HepG2 (cell line): ENCODE results near the gene SYVN1. TPM values are rescaled to one million over a fixed set of nuclear protein-coding genes. Genes with fewer than 3 reads are reported as not detected.

Experiments used
- AFF4 ChIP-seq: sonication (generic); formaldehyde crosslinking; IDR thresholded peaks from 2 replicates; pipeline ENCODE4 v1.4.0; 2020; ENCODE audit warnings: missing genetic modification reagents
- BHLHE40 ChIP-seq: IDR thresholded peaks from 2 replicates; pipeline ENCODE4 v1.6.1; 2011; ENCODE audit warnings: low read length, improper control_type of control experiment
- HOXA5 ChIP-seq: sonication (generic); formaldehyde crosslinking; IDR thresholded peaks from 2 replicates; pipeline ENCODE4 v1.4.0; 2020; ENCODE audit warnings: missing genetic modification reagents
- PCBP2 ChIP-seq: fragments of 200-400 bp; formaldehyde crosslinking; optimal IDR thresholded peaks from 2 replicates; pipeline ENCODE3; 2018; ENCODE audit warnings: low read length, low read depth; ENCODE audit not compliant: poor library complexity, severe bottlenecking
- PHF5A ChIP-seq: IDR thresholded peaks from one replicate; pipeline ENCODE4 v1.6.1; 2018; ENCODE audit warnings: low read depth, missing genetic modification reagents; ENCODE audit not compliant: unreplicated experiment
- PRMT3 ChIP-seq: sonication (generic); formaldehyde crosslinking; IDR thresholded peaks from 2 replicates; pipeline ENCODE4 v1.8.1; 2022; ENCODE audit warnings: low read depth, mild to moderate bottlenecking, moderate library complexity, missing genetic modification reagents, borderline replicate concordance
- SUZ12 ChIP-seq: fragments of 150-350 bp; IDR thresholded peaks from 2 replicates; pipeline ENCODE4 v1.6.1; 2014; ENCODE audit warnings: low read depth, low read length
- TFAP4 ChIP-seq: sonication (generic); IDR thresholded peaks from 2 replicates; pipeline ENCODE4 v1.6.1; 2016; ENCODE audit warnings: low read depth, borderline replicate concordance
- ZNF20 ChIP-seq: sonication (generic); formaldehyde crosslinking; IDR thresholded peaks from 2 replicates; pipeline ENCODE4 v1.4.0; 2020; ENCODE audit warnings: mild to moderate bottlenecking, moderate library complexity, missing genetic modification reagents
- ZNF556 ChIP-seq: sonication (generic); formaldehyde crosslinking; IDR thresholded peaks from 2 replicates; pipeline ENCODE4 v1.4.0; 2020; ENCODE audit warnings: mild to moderate bottlenecking, missing genetic modification reagents, borderline replicate concordance
- ZNF562 ChIP-seq: sonication (generic); formaldehyde crosslinking; IDR thresholded peaks from 2 replicates; pipeline ENCODE4 v1.8.0; 2022; ENCODE audit warnings: missing genetic modification reagents, borderline replicate concordance
- ZNF598 ChIP-seq: sonication (generic); formaldehyde crosslinking; IDR thresholded peaks from 2 replicates; pipeline ENCODE4 v1.5.1; 2020; ENCODE audit warnings: mild to moderate bottlenecking, missing genetic modification reagents, borderline replicate concordance
- ZNF790 ChIP-seq: sonication (generic); formaldehyde crosslinking; IDR thresholded peaks from 2 replicates; pipeline ENCODE4 v1.8.0; 2022; ENCODE audit warnings: missing genetic modification reagents, mild to moderate bottlenecking, borderline replicate concordance
- polyA plus RNA-seq, 8 experiments: library from polyadenylated mRNA; depleted of rRNA in 3 of 8; stranded (reverse) in 7 of 8; unstranded in 1 of 8; fragments of >200 nt; fragmentation: Illumina TruSeq in 4 of 8; extraction: Trizol in 4 of 8; gene quantifications; 2 replicates each; pipeline versions ENCODE4 v1.2.1 to v1.2.3, GENCODE V29; 2011 to 2016; ENCODE audit warnings: low read depth in 4 of 8, missing spikeins in 1 of 8, mixed read lengths in 1 of 8; ENCODE audit not compliant: insufficient read depth in 1 of 8
- total RNA-seq, 5 experiments: library from RNA; depleted of rRNA; stranded (reverse); fragments of >200 nt; fragmentation: Illumina TruSeq; extraction: Trizol; gene quantifications; 2 replicates each; pipeline ENCODE4 v1.2.3, GENCODE V29; 2016; ENCODE audit warnings: low read depth in 1 of 5
- TF ChIP-seq, protein P1 (sequence below): sonication (generic); formaldehyde crosslinking; IDR thresholded peaks from 2 replicates; pipeline ENCODE4 v1.4.0; 2020; ENCODE audit warnings: missing genetic modification reagents
- TF ChIP-seq, protein P2 (sequence below): sonication (generic); formaldehyde crosslinking; IDR thresholded peaks from 2 replicates; pipeline ENCODE4 v1.5.0; 2020; ENCODE audit warnings: mild to moderate bottlenecking, missing genetic modification reagents, borderline replicate concordance
- TF ChIP-seq, protein P3 (sequence below): sonication (generic); formaldehyde crosslinking; IDR thresholded peaks from 2 replicates; pipeline ENCODE4 v1.4.0; 2020; ENCODE audit warnings: missing genetic modification reagents
- TF ChIP-seq, protein P4 (sequence below): IDR thresholded peaks from 2 replicates; pipeline ENCODE4 v1.6.1; 2016; ENCODE audit warnings: low read depth
- TF ChIP-seq, protein P5 (sequence below), 2 experiments: fragments of 450-650 bp in 1 of 2; sonication (generic) in 1 of 2; formaldehyde crosslinking; IDR thresholded peaks; 2 replicates each; pipeline versions ENCODE4 v1.5.0 to v1.8.0; 2020 to 2022; ENCODE audit warnings: mild to moderate bottlenecking in 1 of 2, missing genetic modification reagents in 1 of 2

Gene SYVN1
- total and polyA plus RNA-seq, 2 of the 13 experiments (the other 11 are each of a cell fraction or from before 2014, with no cell fraction given): 10.3 to 22.5 TPM

- no peak for TF ChIP-seq TFAP4
- TF ChIP-seq HOXA5 (CRISPR knock-in tag): peak; percentile 22; the same call in 1 of the 2 replicates
- TF ChIP-seq, protein P1, sequence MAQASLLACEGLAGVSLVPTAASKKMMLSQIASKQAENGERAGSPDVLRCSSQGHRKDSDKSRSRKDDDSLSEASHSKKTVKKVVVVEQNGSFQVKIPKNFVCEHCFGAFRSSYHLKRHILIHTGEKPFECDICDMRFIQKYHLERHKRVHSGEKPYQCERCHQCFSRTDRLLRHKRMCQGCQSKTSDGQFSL (CRISPR knock-in tag): peak; percentile 31; the same call in 1 of the 2 replicates
- TF ChIP-seq BHLHE40: no peak
- TF ChIP-seq, protein P2, sequence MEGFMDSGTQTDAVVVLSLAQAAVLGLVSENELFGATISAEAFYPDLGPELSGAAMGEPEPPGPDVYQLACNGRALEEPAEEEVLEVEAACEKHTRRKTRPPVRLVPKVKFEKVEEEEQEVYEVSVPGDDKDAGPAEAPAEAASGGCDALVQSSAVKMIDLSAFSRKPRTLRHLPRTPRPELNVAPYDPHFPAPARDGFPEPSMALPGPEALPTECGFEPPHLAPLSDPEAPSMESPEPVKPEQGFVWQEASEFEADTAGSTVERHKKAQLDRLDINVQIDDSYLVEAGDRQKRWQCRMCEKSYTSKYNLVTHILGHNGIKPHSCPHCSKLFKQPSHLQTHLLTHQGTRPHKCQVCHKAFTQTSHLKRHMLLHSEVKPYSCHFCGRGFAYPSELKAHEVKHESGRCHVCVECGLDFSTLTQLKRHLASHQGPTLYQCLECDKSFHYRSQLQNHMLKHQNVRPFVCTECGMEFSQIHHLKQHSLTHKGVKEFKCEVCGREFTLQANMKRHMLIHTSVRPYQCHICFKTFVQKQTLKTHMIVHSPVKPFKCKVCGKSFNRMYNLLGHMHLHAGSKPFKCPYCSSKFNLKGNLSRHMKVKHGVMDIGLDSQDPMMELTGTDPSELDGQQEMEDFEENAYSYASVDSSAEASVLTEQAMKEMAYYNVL (CRISPR knock-in tag): no peak
- no peak for TF ChIP-seq PCBP2
- TF ChIP-seq PHF5A: no peak
- no peak for TF ChIP-seq SUZ12
- TF ChIP-seq ZNF20 (CRISPR knock-in tag): peak; percentile 55; the same call in 1 of the 2 replicates
- no peak for TF ChIP-seq ZNF562 (CRISPR knock-in tag)
- TF ChIP-seq PRMT3: no peak
- TF ChIP-seq, protein P3, sequence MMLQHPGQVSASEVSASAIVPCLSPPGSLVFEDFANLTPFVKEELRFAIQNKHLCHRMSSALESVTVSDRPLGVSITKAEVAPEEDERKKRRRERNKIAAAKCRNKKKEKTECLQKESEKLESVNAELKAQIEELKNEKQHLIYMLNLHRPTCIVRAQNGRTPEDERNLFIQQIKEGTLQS (CRISPR knock-in tag): no peak
- peak; percentile 69; the same call in 1 of the 2 replicates for TF ChIP-seq ZNF598
- TF ChIP-seq, protein P4, sequence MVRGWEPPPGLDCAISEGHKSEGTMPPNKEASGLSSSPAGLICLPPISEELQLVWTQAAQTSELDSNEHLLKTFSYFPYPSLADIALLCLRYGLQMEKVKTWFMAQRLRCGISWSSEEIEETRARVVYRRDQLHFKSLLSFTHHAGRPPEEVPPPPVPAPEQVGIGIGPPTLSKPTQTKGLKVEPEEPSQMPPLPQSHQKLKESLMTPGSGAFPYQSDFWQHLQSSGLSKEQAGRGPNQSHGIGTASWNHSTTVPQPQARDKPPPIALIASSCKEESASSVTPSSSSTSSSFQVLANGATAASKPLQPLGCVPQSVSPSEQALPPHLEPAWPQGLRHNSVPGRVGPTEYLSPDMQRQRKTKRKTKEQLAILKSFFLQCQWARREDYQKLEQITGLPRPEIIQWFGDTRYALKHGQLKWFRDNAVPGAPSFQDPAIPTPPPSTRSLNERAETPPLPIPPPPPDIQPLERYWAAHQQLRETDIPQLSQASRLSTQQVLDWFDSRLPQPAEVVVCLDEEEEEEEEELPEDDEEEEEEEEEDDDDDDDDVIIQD (CRISPR knock-in tag): no peak
- peak; percentile 51; the same call in 1 of the 2 replicates for TF ChIP-seq ZNF556 (CRISPR knock-in tag)
- TF ChIP-seq ZNF790 (CRISPR knock-in tag): no peak
- TF ChIP-seq AFF4: 0 out of 2 replicates have a peak, but pooled peaks have one; percentile 50
- TF ChIP-seq, protein P5, sequence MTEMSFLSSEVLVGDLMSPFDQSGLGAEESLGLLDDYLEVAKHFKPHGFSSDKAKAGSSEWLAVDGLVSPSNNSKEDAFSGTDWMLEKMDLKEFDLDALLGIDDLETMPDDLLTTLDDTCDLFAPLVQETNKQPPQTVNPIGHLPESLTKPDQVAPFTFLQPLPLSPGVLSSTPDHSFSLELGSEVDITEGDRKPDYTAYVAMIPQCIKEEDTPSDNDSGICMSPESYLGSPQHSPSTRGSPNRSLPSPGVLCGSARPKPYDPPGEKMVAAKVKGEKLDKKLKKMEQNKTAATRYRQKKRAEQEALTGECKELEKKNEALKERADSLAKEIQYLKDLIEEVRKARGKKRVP (CRISPR knock-in tag; IDR thresholded peaks at IDR 0.05): no peak
Observed at GRCh38 chr11:65112546-65113360, 21.6 kb downstream of the SYVN1 start (continued).
